Umbilical cord (tissue), 2 donors: ENCODE measurements around the gene CHD9. TPM values are rescaled to one million over a fixed set of nuclear protein-coding genes. Genes with fewer than 3 reads are reported as not detected.

Source experiments
- DNase-seq: peaks from one replicate; pipeline ENCODE4 v3.0.0-alpha.2; 2015; ENCODE audit warnings: low spot score
- total RNA-seq: library from RNA; depleted of rRNA; stranded (reverse); fragments of >200 nt; gene quantifications from one replicate; pipeline ENCODE4 v1.2.3, GENCODE V29; 2014; ENCODE audit warnings: low replicate concordance; ENCODE audit not compliant: insufficient read depth

CHD9 gene
- total RNA-seq, 1 donor from 2014 or later, result 159 TPM

- no peak for DNase-seq
These were observed 302.4 kb downstream of the CHD9 start for GRCh38 chr16:53357208-53357586.

GRCh38 chr16:53357955-53358354 is 303.2 kb downstream of the CHD9 start:
- DNase-seq, result no peak

- DNase-seq, result no peak
These were observed 304.1 kb downstream of the CHD9 start for GRCh38 chr16:53358884-53359283.

GRCh38 chr16:53369921-53370320 is 315.1 kb downstream of the CHD9 start:
- DNase-seq, result no peak

- DNase-seq, result no peak
These were observed 316.0 kb downstream of the CHD9 start for GRCh38 chr16:53370827-53371226.

- peak; percentile 12 for DNase-seq
These were observed 318.4 kb downstream of the CHD9 start for GRCh38 chr16:53372992-53373871.

GRCh38 chr16:53374800-53375199 is 320.0 kb downstream of the CHD9 start:
- DNase-seq, result no peak

GRCh38 chr16:53378138-53378537 is 323.3 kb downstream of the CHD9 start:
- peak; percentile 30 for DNase-seq

Other genes with a start within 250 kb of the CHD9 start
- 12.3 TPM for gene CHD9NB, start 2.1 kb upstream of the CHD9 start, total RNA-seq